ENCODE results near the gene SMARCD3. TPM values are rescaled to one million over a fixed set of nuclear protein-coding genes. Genes with fewer than 3 reads are reported as not detected.
A peak's percentile ranks its signal among the peaks of the same experiment; 100 is the strongest.

SMARCD3 gene
- total and polyA plus RNA-seq, 2 of the 13 experiments (the other 11 are each of a cell fraction or from before 2014, with no cell fraction given) = 0.20 to 0.62 TPM

DNA sequence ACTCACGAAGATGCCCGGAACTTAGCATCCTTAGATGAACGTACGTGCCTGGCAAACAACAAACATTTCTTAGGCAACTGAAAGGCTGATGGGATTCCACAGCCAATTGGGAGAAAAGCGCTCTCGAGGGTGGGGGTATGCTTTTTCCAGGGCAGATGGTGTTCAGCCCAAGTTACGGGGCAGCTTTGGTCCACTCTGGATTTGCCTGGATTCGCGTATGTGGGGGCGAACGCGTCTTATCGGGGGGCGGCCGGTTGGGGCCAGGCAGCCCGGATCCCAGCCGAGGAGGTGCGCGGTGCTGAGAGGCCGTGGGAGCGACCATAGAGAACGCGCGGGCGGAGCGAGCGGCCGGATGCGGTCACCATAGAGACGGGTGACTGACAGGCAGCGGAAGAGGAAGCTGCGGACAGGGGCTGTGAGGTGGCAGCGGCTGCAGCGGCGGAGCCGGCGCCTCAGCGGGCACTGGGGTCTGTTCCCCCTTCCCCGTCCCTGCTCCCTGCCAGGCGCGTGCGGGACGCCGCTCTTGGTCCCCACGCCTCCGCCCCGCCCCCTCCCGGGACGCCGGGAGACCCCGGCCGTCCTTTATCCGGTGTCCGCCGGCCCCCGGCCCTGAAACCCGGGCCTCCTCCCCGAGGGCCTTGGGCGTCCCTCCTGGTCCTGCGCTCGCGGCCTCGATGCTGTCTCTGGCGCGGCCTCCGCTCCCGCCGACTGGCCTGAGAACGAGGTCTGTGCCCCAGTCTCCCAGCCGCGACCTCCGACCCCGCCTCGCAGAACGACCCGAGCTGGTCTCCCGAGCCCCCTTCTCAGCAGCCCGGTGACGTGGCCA lies 16.2 kb downstream of the SMARCD3 start, which contains the start of gene CHPF2 (continued):
- TF ChIP-seq MAZ (IDR thresholded peaks at IDR 0.05; ENCODE audit: borderline replicate concordance, low read depth, low read length) (no peak), MAZ (CRISPR knock-in tag; IDR thresholded peaks at IDR 0.05; ENCODE audit: low read depth) (peak; percentile 77; the same call in 1 of the 2 replicates), TRIM24 (CRISPR knock-in tag; IDR thresholded peaks at IDR 0.05) (no peak), KMT2A (CRISPR knock-in tag; IDR thresholded peaks at IDR 0.05) (peak; percentile 89), TBX2 (CRISPR knock-in tag; IDR thresholded peaks at IDR 0.05; ENCODE audit: borderline replicate concordance) (peak; percentile 57; the same call in 1 of the 2 replicates), HHEX (CRISPR knock-in tag; IDR thresholded peaks at IDR 0.05) (no peak), PHF21A (CRISPR knock-in tag; IDR thresholded peaks at IDR 0.05) (peak; percentile 42; the same call in 1 of the 2 replicates), ATAD3A (CRISPR knock-in tag; IDR thresholded peaks at IDR 0.05) (no peak), ZMYM4 (CRISPR knock-in tag; IDR thresholded peaks at IDR 0.05) (peak; percentile 43; the same call in 1 of the 2 replicates), ZNF550 (CRISPR knock-in tag; IDR thresholded peaks at IDR 0.05; ENCODE audit: borderline replicate concordance) (no peak), IRX3 (CRISPR knock-in tag; IDR thresholded peaks at IDR 0.05; ENCODE audit: borderline replicate concordance, low read depth) (no peak), KAT2B (IDR thresholded peaks at IDR 0.05; ENCODE audit: borderline replicate concordance, low read depth, low read length) (no peak), CC2D1A (CRISPR knock-in tag; IDR thresholded peaks at IDR 0.05) (no peak), ARNT2 (CRISPR knock-in tag; IDR thresholded peaks at IDR 0.05; ENCODE audit: low read depth) (peak; percentile 55; the same call in 1 of the 2 replicates), NR2F2 (IDR thresholded peaks at IDR 0.05; ENCODE audit: borderline replicate concordance, low read depth) (no peak), DMAP1 (CRISPR knock-in tag; IDR thresholded peaks at IDR 0.05) (peak; percentile 74), ONECUT2 (CRISPR knock-in tag; IDR thresholded peaks at IDR 0.05) (no peak)
- TF ChIP-seq, protein P1, sequence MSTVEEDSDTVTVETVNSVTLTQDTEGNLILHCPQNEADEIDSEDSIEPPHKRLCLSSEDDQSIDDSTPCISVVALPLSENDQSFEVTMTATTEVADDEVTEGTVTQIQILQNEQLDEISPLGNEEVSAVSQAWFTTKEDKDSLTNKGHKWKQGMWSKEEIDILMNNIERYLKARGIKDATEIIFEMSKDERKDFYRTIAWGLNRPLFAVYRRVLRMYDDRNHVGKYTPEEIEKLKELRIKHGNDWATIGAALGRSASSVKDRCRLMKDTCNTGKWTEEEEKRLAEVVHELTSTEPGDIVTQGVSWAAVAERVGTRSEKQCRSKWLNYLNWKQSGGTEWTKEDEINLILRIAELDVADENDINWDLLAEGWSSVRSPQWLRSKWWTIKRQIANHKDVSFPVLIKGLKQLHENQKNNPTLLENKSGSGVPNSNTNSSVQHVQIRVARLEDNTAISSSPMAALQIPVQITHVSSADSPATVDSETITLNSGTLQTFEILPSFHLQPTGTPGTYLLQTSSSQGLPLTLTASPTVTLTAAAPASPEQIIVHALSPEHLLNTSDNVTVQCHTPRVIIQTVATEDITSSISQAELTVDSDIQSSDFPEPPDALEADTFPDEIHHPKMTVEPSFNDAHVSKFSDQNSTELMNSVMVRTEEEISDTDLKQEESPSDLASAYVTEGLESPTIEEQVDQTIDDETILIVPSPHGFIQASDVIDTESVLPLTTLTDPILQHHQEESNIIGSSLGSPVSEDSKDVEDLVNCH (CRISPR knock-in tag; IDR thresholded peaks at IDR 0.05) = no peak
- TF ChIP-seq, protein P2, sequence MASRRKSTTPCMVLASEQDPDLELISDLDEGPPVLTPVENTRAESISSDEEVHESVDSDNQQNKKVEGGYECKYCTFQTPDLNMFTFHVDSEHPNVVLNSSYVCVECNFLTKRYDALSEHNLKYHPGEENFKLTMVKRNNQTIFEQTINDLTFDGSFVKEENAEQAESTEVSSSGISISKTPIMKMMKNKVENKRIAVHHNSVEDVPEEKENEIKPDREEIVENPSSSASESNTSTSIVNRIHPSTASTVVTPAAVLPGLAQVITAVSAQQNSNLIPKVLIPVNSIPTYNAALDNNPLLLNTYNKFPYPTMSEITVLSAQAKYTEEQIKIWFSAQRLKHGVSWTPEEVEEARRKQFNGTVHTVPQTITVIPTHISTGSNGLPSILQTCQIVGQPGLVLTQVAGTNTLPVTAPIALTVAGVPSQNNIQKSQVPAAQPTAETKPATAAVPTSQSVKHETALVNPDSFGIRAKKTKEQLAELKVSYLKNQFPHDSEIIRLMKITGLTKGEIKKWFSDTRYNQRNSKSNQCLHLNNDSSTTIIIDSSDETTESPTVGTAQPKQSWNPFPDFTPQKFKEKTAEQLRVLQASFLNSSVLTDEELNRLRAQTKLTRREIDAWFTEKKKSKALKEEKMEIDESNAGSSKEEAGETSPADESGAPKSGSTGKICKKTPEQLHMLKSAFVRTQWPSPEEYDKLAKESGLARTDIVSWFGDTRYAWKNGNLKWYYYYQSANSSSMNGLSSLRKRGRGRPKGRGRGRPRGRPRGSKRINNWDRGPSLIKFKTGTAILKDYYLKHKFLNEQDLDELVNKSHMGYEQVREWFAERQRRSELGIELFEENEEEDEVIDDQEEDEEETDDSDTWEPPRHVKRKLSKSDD (CRISPR knock-in tag; IDR thresholded peaks at IDR 0.05; ENCODE audit: low read depth) = 0 out of 2 replicates have a peak, but pooled peaks have one; percentile 14
- TF ChIP-seq, protein P3, sequence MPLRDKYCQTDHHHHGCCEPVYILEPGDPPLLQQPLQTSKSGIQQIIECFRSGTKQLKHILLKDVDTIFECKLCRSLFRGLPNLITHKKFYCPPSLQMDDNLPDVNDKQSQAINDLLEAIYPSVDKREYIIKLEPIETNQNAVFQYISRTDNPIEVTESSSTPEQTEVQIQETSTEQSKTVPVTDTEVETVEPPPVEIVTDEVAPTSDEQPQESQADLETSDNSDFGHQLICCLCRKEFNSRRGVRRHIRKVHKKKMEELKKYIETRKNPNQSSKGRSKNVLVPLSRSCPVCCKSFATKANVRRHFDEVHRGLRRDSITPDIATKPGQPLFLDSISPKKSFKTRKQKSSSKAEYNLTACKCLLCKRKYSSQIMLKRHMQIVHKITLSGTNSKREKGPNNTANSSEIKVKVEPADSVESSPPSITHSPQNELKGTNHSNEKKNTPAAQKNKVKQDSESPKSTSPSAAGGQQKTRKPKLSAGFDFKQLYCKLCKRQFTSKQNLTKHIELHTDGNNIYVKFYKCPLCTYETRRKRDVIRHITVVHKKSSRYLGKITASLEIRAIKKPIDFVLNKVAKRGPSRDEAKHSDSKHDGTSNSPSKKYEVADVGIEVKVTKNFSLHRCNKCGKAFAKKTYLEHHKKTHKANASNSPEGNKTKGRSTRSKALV (CRISPR knock-in tag; IDR thresholded peaks at IDR 0.05) = no peak
- TF ChIP-seq, protein P4, sequence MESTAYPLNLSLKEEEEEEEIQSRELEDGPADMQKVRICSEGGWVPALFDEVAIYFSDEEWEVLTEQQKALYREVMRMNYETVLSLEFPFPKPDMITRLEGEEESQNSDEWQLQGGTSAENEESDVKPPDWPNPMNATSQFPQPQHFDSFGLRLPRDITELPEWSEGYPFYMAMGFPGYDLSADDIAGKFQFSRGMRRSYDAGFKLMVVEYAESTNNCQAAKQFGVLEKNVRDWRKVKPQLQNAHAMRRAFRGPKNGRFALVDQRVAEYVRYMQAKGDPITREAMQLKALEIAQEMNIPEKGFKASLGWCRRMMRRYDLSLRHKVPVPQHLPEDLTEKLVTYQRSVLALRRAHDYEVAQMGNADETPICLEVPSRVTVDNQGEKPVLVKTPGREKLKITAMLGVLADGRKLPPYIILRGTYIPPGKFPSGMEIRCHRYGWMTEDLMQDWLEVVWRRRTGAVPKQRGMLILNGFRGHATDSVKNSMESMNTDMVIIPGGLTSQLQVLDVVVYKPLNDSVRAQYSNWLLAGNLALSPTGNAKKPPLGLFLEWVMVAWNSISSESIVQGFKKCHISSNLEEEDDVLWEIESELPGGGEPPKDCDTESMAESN (CRISPR knock-in tag; conservative IDR thresholded peaks at IDR 0.05) = no peak

Data from HepG2 (cell line).